Neuron (in vitro differentiated cells): Measurements from ENCODE around the gene HDAC4.

Source experiments
- H2AFZ ChIP-seq: one replicate; pipeline ENCODE4 v1.6.1; 2013; ENCODE audit warnings: low read depth, mild to moderate bottlenecking, inconsistent platforms, low read length, moderate library complexity
- H3K27me3 ChIP-seq: one replicate; pipeline ENCODE4 v1.6.1; 2013; ENCODE audit warnings: low read length; ENCODE audit not compliant: insufficient read depth
- H3K36me3 ChIP-seq: one replicate; pipeline ENCODE4 v1.6.1; 2013; ENCODE audit warnings: low read length; ENCODE audit not compliant: insufficient read depth
- H3K4me1 ChIP-seq: one replicate; pipeline ENCODE4 v1.6.1; 2013; ENCODE audit warnings: low read length; ENCODE audit not compliant: insufficient read depth
- H3K4me3 ChIP-seq: 2 replicates; pipeline ENCODE4 v1.5.1; 2013; ENCODE audit warnings: mild to moderate bottlenecking, low read length, moderate library complexity
- H3K9me3 ChIP-seq: one replicate; pipeline ENCODE4 v1.6.1; 2013; ENCODE audit warnings: low read length

The HDAC4 gene

GRCh38 chr2:239212929-239213642, 187.7 kb downstream of the HDAC4 start:
- Histone ChIP-seq H3K9me3 (no peaks in the 10 kb centered on the region), H3K4me3 (no peak overlapping the region), H3K27me3 (no peaks in the 10 kb centered on the region), H2AFZ (no peak overlapping the region), H3K36me3 (no peaks in the 10 kb centered on the region), H3K4me1 (peaks cover 29% of the 10 kb centered on the region)

- H3K4me1 ChIP-seq: peaks cover 29% of the 10 kb centered on the region
- H3K27me3 ChIP-seq: no peaks in the 10 kb centered on the region
- no peak overlapping the region for H3K4me3 ChIP-seq
- no peaks in the 10 kb centered on the region for H3K36me3 ChIP-seq
- no peak overlapping the region for H2AFZ ChIP-seq
- H3K9me3 ChIP-seq: no peaks in the 10 kb centered on the region
Observed at GRCh38 chr2:239212121-239212928, 188.5 kb downstream of the HDAC4 start.

- Histone ChIP-seq H2AFZ (no peak overlapping the region), H3K27me3 (no peaks in the 10 kb centered on the region), H3K4me1 (peaks cover 29% of the 10 kb centered on the region), H3K4me3 (no peak overlapping the region), H3K9me3 (no peaks in the 10 kb centered on the region), H3K36me3 (no peaks in the 10 kb centered on the region)
Observed at GRCh38 chr2:239211396-239212094, 189.3 kb downstream of the HDAC4 start.

- no peak overlapping the region for H3K4me3 ChIP-seq
- no peak overlapping the region for H2AFZ ChIP-seq
- no peaks in the 10 kb centered on the region for H3K27me3 ChIP-seq
- no peaks in the 10 kb centered on the region for H3K36me3 ChIP-seq
- H3K9me3 ChIP-seq: peaks cover 2% of the 10 kb centered on the region
- peaks cover 29% of the 10 kb centered on the region for H3K4me1 ChIP-seq
Observed at GRCh38 chr2:239209783-239210182, 191.0 kb downstream of the HDAC4 start.

GRCh38 chr2:239208465-239209180, 192.2 kb downstream of the HDAC4 start:
- Histone ChIP-seq H3K9me3 (peaks cover 2% of the 10 kb centered on the region), H3K36me3 (no peaks in the 10 kb centered on the region), H3K27me3 (no peaks in the 10 kb centered on the region), H3K4me3 (no peak overlapping the region), H2AFZ (no peak overlapping the region), H3K4me1 (peaks cover 29% of the 10 kb centered on the region)

GRCh38 chr2:239206851-239207250, 194.0 kb downstream of the HDAC4 start:
- Histone ChIP-seq H3K9me3 (peaks cover 2% of the 10 kb centered on the region), H3K27me3 (no peaks in the 10 kb centered on the region), H3K36me3 (no peaks in the 10 kb centered on the region), H2AFZ (no peak overlapping the region), H3K4me1 (peaks cover 19% of the 10 kb centered on the region), H3K4me3 (no peak overlapping the region)

GRCh38 chr2:239206042-239206441, 194.8 kb downstream of the HDAC4 start:
- H3K4me1 ChIP-seq: peaks cover 16% of the 10 kb centered on the region
- peaks cover 2% of the 10 kb centered on the region for H3K9me3 ChIP-seq
- H3K4me3 ChIP-seq: no peak overlapping the region
- no peak overlapping the region for H2AFZ ChIP-seq
- H3K27me3 ChIP-seq: no peaks in the 10 kb centered on the region
- no peaks in the 10 kb centered on the region for H3K36me3 ChIP-seq

GRCh38 chr2:239204876-239205468, 195.8 kb downstream of the HDAC4 start:
- H3K4me3 ChIP-seq: no peak overlapping the region
- no peaks in the 10 kb centered on the region for H3K27me3 ChIP-seq
- peaks cover 2% of the 10 kb centered on the region for H3K9me3 ChIP-seq
- H3K36me3 ChIP-seq: no peaks in the 10 kb centered on the region
- H3K4me1 ChIP-seq: peaks cover 9% of the 10 kb centered on the region
- no peak overlapping the region for H2AFZ ChIP-seq

- Histone ChIP-seq H3K4me1 (peaks cover 9% of the 10 kb centered on the region), H3K36me3 (no peaks in the 10 kb centered on the region), H2AFZ (no peak overlapping the region), H3K4me3 (no peak overlapping the region), H3K9me3 (peaks cover 2% of the 10 kb centered on the region), H3K27me3 (no peaks in the 10 kb centered on the region)
Observed at GRCh38 chr2:239204136-239204875, 196.5 kb downstream of the HDAC4 start.

- Histone ChIP-seq H3K9me3 (peaks cover 2% of the 10 kb centered on the region), H3K27me3 (no peaks in the 10 kb centered on the region), H3K36me3 (no peaks in the 10 kb centered on the region), H3K4me3 (no peak overlapping the region), H3K4me1 (peaks cover 9% of the 10 kb centered on the region), H2AFZ (no peak overlapping the region)
Observed at GRCh38 chr2:239203443-239204135, 197.2 kb downstream of the HDAC4 start.

GRCh38 chr2:239202836-239203235, 198.0 kb downstream of the HDAC4 start:
- Histone ChIP-seq H2AFZ (no peak overlapping the region), H3K4me3 (no peak overlapping the region), H3K36me3 (peaks cover 7% of the 10 kb centered on the region), H3K4me1 (peaks cover 9% of the 10 kb centered on the region), H3K27me3 (no peaks in the 10 kb centered on the region), H3K9me3 (peaks cover 2% of the 10 kb centered on the region)
